Measurements from ENCODE around the gene CCM2L. TPM values are rescaled to one million over a fixed set of nuclear protein-coding genes. Genes with fewer than 3 reads are reported as not detected.

CCM2L gene
- total and polyA plus RNA-seq, 2 experiments from 2014 or later = 4.9 to 13.3 TPM

- no peak overlapping the region for H3K27ac Mint-ChIP-seq
- H3K4me2 ChIP-seq = no peak overlapping the region
- H3K27ac ChIP-seq (ENCODE audit: low read depth) = no peak overlapping the region
- H3F3A ChIP-seq (replicated peaks; ENCODE audit: low read depth) = peaks cover 17% of the 10 kb centered on the region; the same call in 1 of the 2 replicates
- no peaks in the 10 kb centered on the region; the same call in 1 of the 2 replicates for H3K79me2 ChIP-seq (replicated peaks; ENCODE audit: insufficient read depth)
- peaks cover 19% of the 10 kb centered on the region for H3K36me3 Mint-ChIP-seq (ENCODE audit: low read depth)
- H3K4me3 Mint-ChIP-seq = no peak overlapping the region
- H3K4me1 ChIP-seq (ENCODE audit: insufficient read depth) = peaks cover 27% of the 10 kb centered on the region
- DNase-seq (ENCODE audit: low spot score) (no peak), ATAC-seq (no peak)
- H2AFZ ChIP-seq = no peak overlapping the region
- no peaks in the 10 kb centered on the region for H3K9me2 ChIP-seq (ENCODE audit: insufficient read depth)
- H3K4me1 Mint-ChIP-seq = peaks cover 28% of the 10 kb centered on the region
- H3K27me3 Mint-ChIP-seq (ENCODE audit: insufficient read depth, low read depth, poor library complexity) = peaks cover 6% of the 10 kb centered on the region
- H3K36me3 ChIP-seq (ENCODE audit: insufficient read depth) = no peaks in the 10 kb centered on the region
- no peak overlapping the region for H3K4me3 ChIP-seq
- peaks cover 21% of the 10 kb centered on the region; the same call in 2 of the 3 replicates for H3K9me3 Mint-ChIP-seq
- TF ChIP-seq STAT1 (IDR thresholded peaks at IDR 0.05; ENCODE audit: unreplicated experiment) (no peak), ZNF331 (CRISPR knock-in tag; IDR thresholded peaks at IDR 0.05; ENCODE audit: low read depth) (no peak), ZNF462 (CRISPR knock-in tag; IDR thresholded peaks at IDR 0.05) (no peak), ZNF114 (CRISPR knock-in tag; IDR thresholded peaks at IDR 0.05) (no peak), ETS1 (IDR thresholded peaks at IDR 0.05) (no peak), POLR2AphosphoS5 (IDR thresholded peaks at IDR 0.05; ENCODE audit: low read depth) (no peak), NANOG (IDR thresholded peaks at IDR 0.05; ENCODE audit: borderline replicate concordance) (no peak), CREB1 (CRISPR knock-in tag; IDR thresholded peaks at IDR 0.05; ENCODE audit: low read depth) (no peak), EZH2phosphoT487 (IDR thresholded peaks at IDR 0.05; ENCODE audit: unreplicated experiment) (no peak), JUNB (IDR thresholded peaks at IDR 0.05; ENCODE audit: unreplicated experiment) (no peak)
- TF ChIP-seq, protein P1, sequence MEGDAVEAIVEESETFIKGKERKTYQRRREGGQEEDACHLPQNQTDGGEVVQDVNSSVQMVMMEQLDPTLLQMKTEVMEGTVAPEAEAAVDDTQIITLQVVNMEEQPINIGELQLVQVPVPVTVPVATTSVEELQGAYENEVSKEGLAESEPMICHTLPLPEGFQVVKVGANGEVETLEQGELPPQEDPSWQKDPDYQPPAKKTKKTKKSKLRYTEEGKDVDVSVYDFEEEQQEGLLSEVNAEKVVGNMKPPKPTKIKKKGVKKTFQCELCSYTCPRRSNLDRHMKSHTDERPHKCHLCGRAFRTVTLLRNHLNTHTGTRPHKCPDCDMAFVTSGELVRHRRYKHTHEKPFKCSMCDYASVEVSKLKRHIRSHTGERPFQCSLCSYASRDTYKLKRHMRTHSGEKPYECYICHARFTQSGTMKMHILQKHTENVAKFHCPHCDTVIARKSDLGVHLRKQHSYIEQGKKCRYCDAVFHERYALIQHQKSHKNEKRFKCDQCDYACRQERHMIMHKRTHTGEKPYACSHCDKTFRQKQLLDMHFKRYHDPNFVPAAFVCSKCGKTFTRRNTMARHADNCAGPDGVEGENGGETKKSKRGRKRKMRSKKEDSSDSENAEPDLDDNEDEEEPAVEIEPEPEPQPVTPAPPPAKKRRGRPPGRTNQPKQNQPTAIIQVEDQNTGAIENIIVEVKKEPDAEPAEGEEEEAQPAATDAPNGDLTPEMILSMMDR (conservative IDR thresholded peaks at IDR 0.05; ENCODE audit: low read depth in 2 of 2) = no peak
- TF ChIP-seq, protein P2, sequence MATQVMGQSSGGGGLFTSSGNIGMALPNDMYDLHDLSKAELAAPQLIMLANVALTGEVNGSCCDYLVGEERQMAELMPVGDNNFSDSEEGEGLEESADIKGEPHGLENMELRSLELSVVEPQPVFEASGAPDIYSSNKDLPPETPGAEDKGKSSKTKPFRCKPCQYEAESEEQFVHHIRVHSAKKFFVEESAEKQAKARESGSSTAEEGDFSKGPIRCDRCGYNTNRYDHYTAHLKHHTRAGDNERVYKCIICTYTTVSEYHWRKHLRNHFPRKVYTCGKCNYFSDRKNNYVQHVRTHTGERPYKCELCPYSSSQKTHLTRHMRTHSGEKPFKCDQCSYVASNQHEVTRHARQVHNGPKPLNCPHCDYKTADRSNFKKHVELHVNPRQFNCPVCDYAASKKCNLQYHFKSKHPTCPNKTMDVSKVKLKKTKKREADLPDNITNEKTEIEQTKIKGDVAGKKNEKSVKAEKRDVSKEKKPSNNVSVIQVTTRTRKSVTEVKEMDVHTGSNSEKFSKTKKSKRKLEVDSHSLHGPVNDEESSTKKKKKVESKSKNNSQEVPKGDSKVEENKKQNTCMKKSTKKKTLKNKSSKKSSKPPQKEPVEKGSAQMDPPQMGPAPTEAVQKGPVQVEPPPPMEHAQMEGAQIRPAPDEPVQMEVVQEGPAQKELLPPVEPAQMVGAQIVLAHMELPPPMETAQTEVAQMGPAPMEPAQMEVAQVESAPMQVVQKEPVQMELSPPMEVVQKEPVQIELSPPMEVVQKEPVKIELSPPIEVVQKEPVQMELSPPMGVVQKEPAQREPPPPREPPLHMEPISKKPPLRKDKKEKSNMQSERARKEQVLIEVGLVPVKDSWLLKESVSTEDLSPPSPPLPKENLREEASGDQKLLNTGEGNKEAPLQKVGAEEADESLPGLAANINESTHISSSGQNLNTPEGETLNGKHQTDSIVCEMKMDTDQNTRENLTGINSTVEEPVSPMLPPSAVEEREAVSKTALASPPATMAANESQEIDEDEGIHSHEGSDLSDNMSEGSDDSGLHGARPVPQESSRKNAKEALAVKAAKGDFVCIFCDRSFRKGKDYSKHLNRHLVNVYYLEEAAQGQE (IDR thresholded peaks at IDR 0.05; ENCODE audit: unreplicated experiment) = no peak
- H4K20me1 ChIP-seq (replicated peaks; ENCODE audit: insufficient read depth) = peaks cover 7% of the 10 kb centered on the region; the same call in 1 of the 2 replicates
- H3K27me3 ChIP-seq (ENCODE audit: insufficient read depth) = peaks cover 16% of the 10 kb centered on the region
Measured at GRCh38 chr20:32021091-32021490, 10.9 kb downstream of the CCM2L start.
